GM21390 (cell line): Measurements from ENCODE around the gene PPP4C.
A peak's percentile ranks its signal among the peaks of the same experiment; 100 is the strongest.
"Not testable (repeated sequence)": the region's sequence is repeated elsewhere in the genome, so short reads cannot be mapped to it uniquely, and the experiment has no call there.

Source experiments
- ATAC-seq: cut with Tn5 transposase; IDR thresholded peaks from one replicate; pipeline ENCODE4 v1.9.1; 2021; ENCODE audit not compliant: unreplicated experiment

PPP4C gene

DNA sequence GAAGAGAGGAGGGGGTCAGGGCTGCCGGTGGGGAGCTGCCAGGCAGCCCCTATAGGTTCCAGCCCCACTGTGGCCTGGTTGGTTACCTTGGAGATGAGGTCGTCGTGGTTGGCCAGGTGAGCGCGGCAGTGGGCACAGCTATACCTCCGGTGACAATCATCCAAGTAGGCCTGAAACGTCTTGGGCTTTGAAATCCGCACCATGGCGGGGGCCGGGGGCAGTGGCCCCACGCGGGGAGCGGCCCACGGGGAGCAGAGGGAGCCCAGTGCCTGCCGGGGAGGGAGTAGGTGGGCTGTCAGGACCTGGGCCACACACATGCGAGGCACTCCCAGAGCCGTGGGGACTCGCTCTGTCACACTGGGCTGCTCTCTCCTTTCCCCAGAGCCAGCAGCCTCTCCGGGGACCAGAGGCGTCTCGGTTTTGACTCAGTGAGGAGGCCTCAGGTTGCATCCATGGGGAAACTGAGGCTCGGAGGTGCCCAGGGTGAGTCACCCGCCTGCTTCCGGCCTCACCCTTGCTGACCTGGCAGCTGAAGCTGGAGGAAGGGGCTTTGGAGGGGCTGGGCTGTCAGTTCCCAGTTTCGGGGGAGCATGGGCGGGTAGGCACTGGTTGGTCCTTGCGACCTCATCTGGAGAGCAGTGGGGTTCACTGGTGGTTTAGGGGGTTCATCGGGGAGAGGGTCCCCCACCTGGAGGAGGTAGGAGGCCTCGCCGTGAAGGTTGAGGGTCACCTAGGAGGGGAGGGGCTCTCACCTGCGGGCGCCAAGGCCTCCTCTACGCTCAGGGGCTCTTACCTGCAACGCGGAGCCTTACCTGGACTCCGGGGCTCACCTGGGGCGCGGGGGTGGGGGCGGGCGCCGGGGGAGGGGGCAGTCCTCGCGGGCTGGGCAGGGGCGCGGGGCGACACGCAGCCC lies 19.6 kb downstream of the PPP4C start:
- no peak for ATAC-seq

GRCh38 chr16:30096105-30096861 lies 20.5 kb downstream of the PPP4C start, which contains the start of gene YPEL3:
YPEL3 (minus strand) TSS chr16:30096213; CDS start chr16:30095482, 731 bp downstream.
- ATAC-seq = peak; percentile 39

DNA sequence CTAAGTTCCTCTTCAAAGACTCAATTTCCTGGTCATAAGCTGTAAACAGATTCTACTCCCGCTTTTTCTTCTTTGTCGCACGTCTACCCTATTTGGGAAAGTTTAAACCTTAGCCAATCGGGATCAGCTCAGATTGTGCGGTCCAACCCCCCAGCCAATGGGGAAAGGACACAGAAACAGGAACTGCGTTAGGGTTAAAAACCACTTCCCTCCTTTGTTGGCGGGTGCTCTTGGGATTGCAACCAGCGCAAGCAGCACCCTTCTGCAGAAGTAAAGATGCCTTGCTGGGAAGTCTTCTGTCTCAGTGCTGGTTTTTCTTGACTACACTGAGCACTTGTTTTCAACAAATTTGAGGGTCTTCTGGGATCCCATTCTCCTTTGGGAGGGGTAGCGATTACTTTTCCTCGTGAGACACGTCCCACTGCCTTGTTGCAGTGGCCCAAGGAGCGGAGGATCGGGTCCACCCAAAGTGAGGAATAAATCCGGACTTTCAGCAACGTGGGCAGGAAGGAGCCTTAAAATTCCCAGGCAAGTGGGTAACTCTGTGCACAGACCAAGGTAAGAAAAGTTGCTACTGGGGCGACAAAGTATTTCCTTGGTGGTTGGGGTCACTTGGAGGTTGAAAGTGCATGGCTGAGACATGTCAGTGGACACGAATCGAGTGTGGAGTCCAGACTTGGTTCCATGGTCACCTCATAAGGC lies 21.2 kb downstream of the PPP4C start:
- ATAC-seq = no peak

DNA sequence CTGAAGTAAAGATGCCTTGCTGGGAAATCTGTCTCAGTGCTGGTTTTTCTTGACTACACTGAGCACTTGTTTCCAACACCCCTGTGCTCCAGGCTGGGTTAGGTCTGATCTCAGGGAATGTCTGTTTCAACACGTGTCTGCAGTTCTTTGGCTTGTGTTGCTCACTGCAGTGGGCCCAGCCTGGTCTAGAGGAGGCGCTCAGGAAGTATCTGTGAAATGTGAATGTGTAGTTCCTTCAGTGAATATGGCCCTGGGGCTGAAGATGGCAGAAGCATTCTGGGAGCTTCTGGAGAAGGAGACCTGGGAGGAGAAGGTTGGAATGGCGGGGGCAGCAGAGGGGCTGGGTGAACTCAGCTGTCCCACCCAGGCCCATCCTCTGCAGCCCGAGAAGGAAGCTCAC lies 28.3 kb downstream of the PPP4C start:
- no peak for ATAC-seq

GRCh38 chr16:30104492-30104891 lies 28.7 kb downstream of the PPP4C start:
- no peak for ATAC-seq

GRCh38 chr16:30108059-30108850 lies 32.5 kb downstream of the PPP4C start:
- ATAC-seq = no peak

- ATAC-seq = no peak
These were observed 34.9 kb downstream of the PPP4C start for GRCh38 chr16:30110661-30111060.

DNA sequence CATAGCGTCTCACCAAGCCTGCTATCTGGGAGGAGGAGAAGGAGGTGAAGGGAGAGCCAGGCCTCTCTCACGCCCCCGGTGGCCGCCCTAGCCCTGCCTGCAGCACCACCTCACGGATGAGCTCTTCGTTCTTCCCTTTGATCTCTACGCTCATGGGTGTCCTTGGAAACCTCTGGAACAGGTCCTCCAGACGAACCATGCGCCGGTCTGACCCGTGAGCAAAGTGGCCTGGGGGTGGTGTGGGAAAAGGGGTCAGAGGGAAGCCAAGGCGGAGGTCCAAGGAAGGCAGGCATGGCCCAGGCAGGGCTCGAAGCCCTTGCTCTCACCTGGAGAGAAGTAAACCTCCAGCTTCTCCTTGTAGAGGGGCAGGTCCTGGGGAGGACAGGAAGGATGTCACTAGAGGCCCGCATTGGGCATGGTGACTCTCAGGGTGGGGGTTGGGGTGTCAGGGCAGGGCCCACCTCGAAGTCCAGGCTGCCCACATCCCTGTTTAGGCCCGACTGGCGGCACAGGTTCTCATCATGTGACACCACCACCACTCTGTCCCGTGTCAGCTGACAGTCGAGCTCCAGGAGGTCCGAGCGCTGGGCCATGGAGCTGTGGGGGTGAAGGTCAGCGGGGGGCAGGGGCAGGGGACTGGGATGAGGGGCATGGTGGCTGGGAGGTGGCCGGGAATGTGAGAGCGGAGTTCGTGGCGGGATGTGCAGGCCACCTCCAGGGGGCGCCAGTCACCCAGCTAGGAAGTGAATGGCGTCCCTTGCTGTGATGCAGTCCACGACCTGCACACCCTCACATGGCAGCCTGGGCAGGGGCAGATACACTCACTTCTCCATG lies 36.6 kb downstream of the PPP4C start:
- no peak for ATAC-seq

- no peak for ATAC-seq
These were observed 37.4 kb downstream of the PPP4C start, which contains the start of gene GDPD3 for GRCh38 chr16:30113031-30113710. GDPD3 (minus strand) TSS chr16:30113537; CDS start chr16:30113478, 59 bp downstream.

- ATAC-seq = no peak
These were observed 38.0 kb downstream of the PPP4C start for GRCh38 chr16:30113711-30114333.

GRCh38 chr16:30114411-30114810 lies 38.6 kb downstream of the PPP4C start:
- ATAC-seq = no peak

- ATAC-seq = not testable (repeated sequence)
These were observed 39.0 kb downstream of the PPP4C start for GRCh38 chr16:30114833-30115232.

DNA sequence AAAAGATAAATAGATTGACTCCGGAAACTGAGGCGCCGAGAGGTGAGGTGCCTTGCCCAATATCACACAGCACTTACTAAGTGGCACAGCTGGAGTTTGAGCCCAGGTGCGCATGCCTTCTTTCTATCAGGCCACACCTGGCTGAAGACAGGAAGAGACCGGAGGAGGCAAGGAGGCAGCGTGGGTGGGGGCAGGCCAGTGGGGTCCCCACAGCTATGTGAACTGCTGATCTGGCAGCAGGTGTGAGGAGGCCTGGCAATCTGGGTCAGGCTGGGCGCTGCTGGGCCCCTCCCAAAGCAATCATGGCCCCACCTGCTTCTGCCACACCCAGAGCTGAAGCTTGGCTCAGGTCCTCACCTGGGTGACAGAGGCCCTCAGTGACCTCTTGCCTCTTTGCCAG lies 39.4 kb downstream of the PPP4C start:
- no peak for ATAC-seq

DNA sequence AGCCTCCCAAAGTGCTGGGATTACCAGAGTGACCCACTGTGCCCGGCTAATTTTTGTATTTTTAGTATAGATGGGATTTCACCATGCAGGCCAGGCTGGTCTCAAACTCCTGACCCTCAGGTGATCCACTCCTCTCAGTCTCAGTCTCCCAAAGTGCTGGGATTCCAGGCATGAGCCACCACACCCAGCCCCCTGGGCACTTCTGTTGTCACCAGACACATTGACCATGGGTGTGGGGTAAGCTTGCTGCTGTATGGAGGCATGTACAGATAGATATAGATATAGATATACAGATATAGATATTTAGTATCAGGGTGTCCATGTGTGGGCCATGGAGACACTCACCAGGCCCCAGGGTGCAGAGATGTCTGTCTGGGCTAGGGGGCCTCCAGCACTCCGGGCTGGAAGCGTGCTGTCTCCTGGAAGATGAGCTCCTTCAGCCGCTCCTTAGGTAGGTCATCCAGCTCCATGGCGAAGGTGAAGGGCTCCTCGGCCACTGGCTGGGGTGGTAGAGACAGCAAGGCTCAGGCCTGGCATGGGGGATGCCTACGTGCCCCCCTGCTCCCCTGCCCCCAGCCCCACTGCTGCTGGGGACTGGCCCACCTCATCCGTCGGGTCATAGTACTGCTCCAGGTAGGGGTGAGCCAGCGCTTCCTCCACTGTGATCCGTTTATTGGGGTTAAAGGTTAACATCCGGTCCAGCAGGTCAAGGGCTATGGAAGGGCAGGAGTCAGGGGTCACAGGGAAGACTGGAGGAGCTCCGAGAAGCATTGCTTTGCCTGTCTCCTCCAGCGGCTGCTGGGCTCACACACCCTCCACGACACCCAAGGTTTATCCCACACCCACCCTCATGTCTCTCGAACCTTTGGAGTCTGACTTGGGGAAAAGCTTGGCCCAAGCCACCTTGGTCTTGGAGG lies 40.8 kb downstream of the PPP4C start:
- no peak for ATAC-seq

DNA sequence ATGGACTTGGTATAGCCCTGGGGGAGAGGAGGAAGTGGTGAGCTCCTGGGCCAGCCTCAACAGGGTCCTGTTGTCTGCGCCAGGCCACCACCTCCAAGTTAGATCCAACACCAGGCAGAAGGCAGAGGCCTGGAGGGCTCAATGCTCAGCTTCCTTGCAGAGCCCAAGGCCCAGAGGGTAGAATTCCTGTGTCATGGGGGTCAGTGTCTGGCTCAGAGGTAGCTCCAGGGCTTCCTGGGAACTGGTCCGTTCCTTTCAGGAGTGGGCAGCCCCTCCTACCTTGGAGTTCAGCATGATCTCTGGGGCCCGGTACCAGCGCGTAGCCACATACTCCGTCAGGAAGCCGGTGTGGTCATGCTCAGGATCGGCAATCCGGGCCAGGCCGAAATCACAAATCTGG lies 42.0 kb downstream of the PPP4C start:
- no peak for ATAC-seq

DNA sequence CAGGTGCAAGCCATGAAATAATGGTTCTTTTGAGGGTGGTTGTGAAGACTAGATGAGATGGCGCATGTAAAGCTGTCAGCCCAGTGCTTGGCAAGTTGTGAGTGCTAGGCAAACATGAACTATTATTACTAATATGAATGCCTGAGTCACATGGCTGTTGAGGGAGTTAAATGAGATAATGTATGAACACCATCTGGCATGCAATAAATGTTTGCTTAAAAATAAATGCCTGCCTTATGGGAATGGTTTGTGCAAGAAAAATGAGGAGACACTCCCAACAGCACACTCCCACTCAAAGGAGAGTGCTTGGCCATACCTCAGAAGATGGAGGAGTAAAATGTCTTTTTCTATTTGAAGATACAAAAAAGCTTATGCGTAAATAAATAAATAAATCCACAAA lies 43.6 kb downstream of the PPP4C start:
- no peak for ATAC-seq

DNA sequence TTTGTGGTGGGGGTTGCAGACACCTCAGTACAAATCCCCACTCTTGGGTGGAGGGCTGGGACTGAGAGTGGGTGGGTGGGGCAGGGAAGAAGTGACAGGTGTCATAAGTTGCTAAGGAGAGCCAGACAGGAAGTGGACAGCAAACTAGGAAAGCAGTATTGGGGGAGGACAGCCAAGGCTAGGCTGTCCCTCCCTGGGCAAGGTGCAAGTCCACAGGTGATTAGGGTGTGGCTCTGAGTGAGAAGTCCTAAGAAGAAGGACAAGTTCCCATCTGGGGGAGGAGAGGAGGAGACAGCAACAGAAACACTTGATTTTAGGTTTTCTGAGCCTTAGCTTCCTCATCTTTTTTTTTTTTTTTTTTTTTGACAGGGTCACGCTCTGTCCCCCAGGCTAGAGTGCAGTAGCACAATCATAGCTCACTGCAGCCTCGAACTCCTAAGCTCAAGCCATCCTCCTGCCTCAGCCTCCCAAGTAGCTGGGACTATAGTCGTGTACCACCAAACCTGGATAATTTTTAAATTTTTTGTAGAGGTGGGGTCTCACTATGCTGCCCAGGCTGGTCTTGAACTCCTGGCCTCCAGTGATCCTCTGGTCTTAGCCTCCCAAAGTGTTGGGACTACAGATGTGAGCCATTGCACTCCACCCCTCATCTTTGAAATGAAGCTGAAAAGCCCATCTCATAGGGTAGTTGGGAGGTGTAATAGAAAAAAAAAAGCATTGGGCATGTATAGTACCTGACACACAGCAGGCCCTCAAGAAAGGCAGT lies 44.7 kb downstream of the PPP4C start:
- ATAC-seq = no peak
